MM.1S (cell line): ENCODE measurements around the gene MTCL1.

Experiments
- DNase-seq: peaks from one replicate; pipeline ENCODE4 v3.0.0-alpha.2; 2015
- H2AFZ ChIP-seq: fragments of 300-600 bp; sonication (generic); 2 replicates; pipeline ENCODE4 v1.6.0; 2016; ENCODE audit warnings: antibody characterized with exemption, low read length
- H3F3A ChIP-seq: fragments of 300-600 bp; sonication (generic); 2 replicates; pipeline ENCODE4 v1.6.1; 2016; ENCODE audit warnings: mild to moderate bottlenecking, antibody characterized with exemption, low read length, moderate library complexity, mixed read lengths; ENCODE audit not compliant: insufficient read depth
- H3K27ac ChIP-seq: fragments of 300-600 bp; sonication (generic); 2 replicates; pipeline ENCODE4 v1.5.1; 2016; ENCODE audit warnings: mild to moderate bottlenecking, low read length
- H3K27me3 ChIP-seq: fragments of 300-600 bp; sonication (generic); replicated peaks from 2 replicates; pipeline ENCODE4 v1.6.0; 2016; ENCODE audit warnings: low read length; ENCODE audit not compliant: insufficient read depth
- H3K36me3 ChIP-seq: fragments of 300-600 bp; sonication (generic); replicated peaks from 2 replicates; pipeline ENCODE4 v1.6.1; 2016; ENCODE audit warnings: mild to moderate bottlenecking, low read length, mixed read lengths; ENCODE audit not compliant: insufficient read depth
- H3K4me1 ChIP-seq: fragments of 300-600 bp; sonication (generic); 2 replicates; pipeline ENCODE4 v1.6.1; 2016; ENCODE audit warnings: low read length, mixed read lengths
- H3K4me2 ChIP-seq: fragments of 300-600 bp; sonication (generic); 2 replicates; pipeline ENCODE4 v1.6.0; 2016; ENCODE audit warnings: low read depth, low read length
- H3K4me3 ChIP-seq: fragments of 300-600 bp; sonication (generic); 2 replicates; pipeline ENCODE4 v1.5.1; 2016; ENCODE audit warnings: low read length, mixed read lengths
- H3K79me2 ChIP-seq: fragments of 300-600 bp; sonication (generic); 2 replicates; pipeline ENCODE4 v1.6.1; 2016; ENCODE audit warnings: mixed run types, low read length, mixed read lengths
- H3K9ac ChIP-seq: fragments of 300-600 bp; sonication (generic); 2 replicates; pipeline ENCODE4 v1.6.1; 2016; ENCODE audit warnings: low read length, mixed read lengths
- H3K9me2 ChIP-seq: fragments of 300-600 bp; sonication (generic); replicated peaks from 2 replicates; pipeline ENCODE4 v1.6.1; 2016; ENCODE audit warnings: mild to moderate bottlenecking, low read length, mixed read lengths; ENCODE audit not compliant: insufficient read depth
- H3K9me3 ChIP-seq: fragments of 300-600 bp; sonication (generic); replicated peaks from 2 replicates; pipeline ENCODE4 v1.6.1; 2016; ENCODE audit warnings: mild to moderate bottlenecking, low read length, mixed read lengths; ENCODE audit not compliant: insufficient read depth
- H4K20me1 ChIP-seq: fragments of 300-600 bp; sonication (generic); 2 replicates; pipeline ENCODE4 v1.6.1; 2016; ENCODE audit warnings: mild to moderate bottlenecking, low read length, moderate library complexity, mixed read lengths; ENCODE audit not compliant: insufficient read depth
- CTCF ChIP-seq: fragments of 300-600 bp; sonication (generic); IDR thresholded peaks from 2 replicates; pipeline ENCODE4 v1.5.1; 2016; ENCODE audit warnings: antibody characterized with exemption, low read length, mixed read lengths
- EZH2 ChIP-seq: fragments of 300-600 bp; sonication (generic); optimal IDR thresholded peaks from 2 replicates; pipeline ENCODE3; 2017; ENCODE audit warnings: low read depth, mild to moderate bottlenecking, antibody characterized with exemption, low read length, mixed read lengths
- EZH2phosphoT487 ChIP-seq: fragments of 300-600 bp; sonication (generic); IDR thresholded peaks from 2 replicates; pipeline ENCODE4 v1.6.1; 2018; ENCODE audit warnings: antibody characterized with exemption, low read length

The MTCL1 gene

GRCh38 chr18:8777846-8778245, 72.5 kb downstream of the MTCL1 start:
- Histone ChIP-seq H3K9me3 (no peaks in the 10 kb centered on the region), H4K20me1 (no peaks in the 10 kb centered on the region), H3F3A (no peaks in the 10 kb centered on the region), H3K4me3 (no peak overlapping the region), H3K9me2 (no peaks in the 10 kb centered on the region), H2AFZ (no peak overlapping the region), H3K27me3 (no peaks in the 10 kb centered on the region), H3K9ac (no peak overlapping the region), H3K4me2 (no peak overlapping the region), H3K4me1 (no peaks in the 10 kb centered on the region), H3K27ac (no peak overlapping the region), H3K79me2 (no peaks in the 10 kb centered on the region), H3K36me3 (peaks cover 3% of the 10 kb centered on the region; the same call in 1 of the 2 replicates)
- TF ChIP-seq CTCF = no peak
- no peak for TF ChIP-seq EZH2phosphoT487
- no peak for TF ChIP-seq EZH2
- no peak for DNase-seq

- no peak overlapping the region for H3K4me2 ChIP-seq
- DNase-seq = no peak
Observed at GRCh38 chr18:8778386-8778785, 73.0 kb downstream of the MTCL1 start.

GRCh38 chr18:8778824-8779223, 73.5 kb downstream of the MTCL1 start:
- Histone ChIP-seq H3K4me2 (no peak overlapping the region), H2AFZ (no peak overlapping the region), H3K79me2 (no peaks in the 10 kb centered on the region), H4K20me1 (no peaks in the 10 kb centered on the region), H3K36me3 (peaks cover 3% of the 10 kb centered on the region; the same call in 1 of the 2 replicates), H3K27ac (no peak overlapping the region), H3K4me3 (no peak overlapping the region), H3K4me1 (no peaks in the 10 kb centered on the region), H3K9ac (no peak overlapping the region), H3F3A (no peaks in the 10 kb centered on the region), H3K9me2 (no peaks in the 10 kb centered on the region), H3K9me3 (no peaks in the 10 kb centered on the region), H3K27me3 (no peaks in the 10 kb centered on the region)
- DNase-seq = no peak
- TF ChIP-seq CTCF (no peak), EZH2phosphoT487 (no peak), EZH2 (no peak)

More at GRCh38 chr18:8778386-8778785, 73.0 kb downstream of the MTCL1 start:
- no peaks in the 10 kb centered on the region for H3K4me1 ChIP-seq
- H2AFZ ChIP-seq = no peak overlapping the region
- H3F3A ChIP-seq = no peaks in the 10 kb centered on the region
- no peaks in the 10 kb centered on the region for H3K79me2 ChIP-seq
- H3K9me2 ChIP-seq = no peaks in the 10 kb centered on the region
- no peak overlapping the region for H3K4me3 ChIP-seq
- H3K27ac ChIP-seq = no peak overlapping the region
- no peak for TF ChIP-seq EZH2phosphoT487
- TF ChIP-seq EZH2 = no peak
- TF ChIP-seq CTCF = no peak
- H4K20me1 ChIP-seq = no peaks in the 10 kb centered on the region
- no peaks in the 10 kb centered on the region for H3K9me3 ChIP-seq
- H3K27me3 ChIP-seq = no peaks in the 10 kb centered on the region
- peaks cover 3% of the 10 kb centered on the region; the same call in 1 of the 2 replicates for H3K36me3 ChIP-seq
- H3K9ac ChIP-seq = no peak overlapping the region
